Sigmoid colon (tissue), 7 donors: ENCODE results near the gene ASPSCR1. TPM values are rescaled to one million over a fixed set of nuclear protein-coding genes. Genes with fewer than 3 reads are reported as not detected.

Experiments
- DNase-seq: peaks from one replicate; pipeline ENCODE4 v3.0.0-alpha.2; 2019
- H3K27ac ChIP-seq, 4 donors: fragments of 200-600 bp; sonication (generic); one replicate each; pipeline ENCODE4 v1.5.1; 2016 to 2019; ENCODE audit warnings: mild to moderate bottlenecking in 1 of 4
- H3K27me3 ChIP-seq, 3 donors: fragments of 200-600 bp; sonication (generic); one replicate each; pipeline ENCODE4 v1.5.1; 2019; ENCODE audit warnings: mild to moderate bottlenecking in 1 of 3
- H3K36me3 ChIP-seq, 4 donors: fragments of 200-600 bp; sonication (generic); one replicate each; pipeline ENCODE4 v1.5.1; 2016 to 2019
- H3K4me1 ChIP-seq, 4 donors: fragments of 200-600 bp; sonication (generic); one replicate each; pipeline ENCODE4 v1.5.1; 2017 to 2019
- H3K4me3 ChIP-seq, 4 donors: fragments of 200-600 bp; sonication (generic); one replicate each; pipeline ENCODE4 v1.5.1; 2017 to 2019; ENCODE audit warnings: mild to moderate bottlenecking in 2 of 4, moderate library complexity in 1 of 4
- H3K9me3 ChIP-seq, 4 donors: fragments of 200-600 bp in 3 of 4; sonication (generic) in 3 of 4; one replicate each; pipeline versions ENCODE4 v1.5.1 to v1.6.1; 2013 to 2019
- CTCF ChIP-seq, 4 experiments: fragments of 450-650 bp in 3 of 4; fragments of 200-600 bp in 1 of 4; IDR thresholded peaks; one replicate each; pipeline ENCODE4 v1.5.1; 2016 to 2019; ENCODE audit warnings: antibody characterized with exemption in 4 of 4, mild to moderate bottlenecking in 3 of 4, moderate library complexity in 2 of 4
- EP300 ChIP-seq, 4 donors: sonication (generic); formaldehyde crosslinking; IDR thresholded peaks; one replicate each; pipeline ENCODE4 v1.6.1; 2017; ENCODE audit warnings: antibody characterized with exemption in 4 of 4
- POLR2A ChIP-seq, 2 donors: fragments of 450-650 bp; IDR thresholded peaks; one replicate each; pipeline ENCODE4 v1.6.1; 2016; ENCODE audit warnings: antibody characterized with exemption in 2 of 2, mild to moderate bottlenecking in 2 of 2, moderate library complexity in 2 of 2
- POLR2AphosphoS5 ChIP-seq, 4 donors: sonication (generic); formaldehyde crosslinking; IDR thresholded peaks; one replicate each; pipeline ENCODE4 v1.6.1; 2017; ENCODE audit warnings: antibody characterized with exemption in 4 of 4
- WGBS, 2 donors: extraction: QIAGEN DNeasy Blood & Tissue Kit; methylation state at CpG; one replicate each; pipeline ENCODE4 v1.1.7; 2013; 5-methylcytosine and 5-hydroxymethylcytosine counted together
- intact Hi-C: fragments of 100-400 bp; cut with DNase I; formaldehyde crosslinking; loops from one replicate; pipeline ENCODE4 v1.15.1; 2023
- polyA plus RNA-seq, 3 donors: library from polyadenylated mRNA; stranded (reverse); fragments of 200-250 nt; gene quantifications; one replicate each; pipeline ENCODE4 v1.2.3, GENCODE V29; 2013
- total RNA-seq, 4 donors: library from RNA; depleted of rRNA; stranded (reverse); fragments of >200 nt; gene quantifications; one replicate each; pipeline ENCODE4 v1.1.0, GENCODE V29; 2016
- donor health status: healthy with polysubstance abuse.
- donor health status: Bipolar disorder and iron deficiency.
- donor health status: healthy.

The ASPSCR1 gene
- total and polyA plus RNA-seq, 7 donors: 9.3 to 35.9 (median 23.4) TPM

GRCh38 chr17:81991684-81992305 is 14.4 kb downstream of the ASPSCR1 start:
- 19 to 60% methylated on average over 31 of the region's 31 CpGs for WGBS, 2 donors
- intact Hi-C loops: no loop called here

GRCh38 chr17:81992306-81993102 is 15.1 kb downstream of the ASPSCR1 start:
- Histone ChIP-seq H3K4me1 (peaks cover 0 to 27% (median 19%) of the 10 kb centered on the region in 4 donors), H3K4me3 (peak overlapping the region in 3 of 4 donors; percentile 18 to 38 (median 30)), H3K36me3 (peaks cover 0 to 9% (median 0%) of the 10 kb centered on the region in 4 donors), H3K27me3 (no peaks in the 10 kb centered on the region), H3K27ac (peak overlapping the region; percentile 52 to 79 (median 76)), H3K9me3 (no peaks in the 10 kb centered on the region)
- no peak for DNase-seq
- intact Hi-C loops: no loop called here
- no peak for TF ChIP-seq CTCF (IDR thresholded peaks at IDR 0.05)
- no peak for TF ChIP-seq POLR2A (IDR thresholded peaks at IDR 0.05)
- no peak for TF ChIP-seq EP300 (IDR thresholded peaks at IDR 0.05)
- TF ChIP-seq POLR2AphosphoS5 (IDR thresholded peaks at IDR 0.05): no peak
- WGBS, 2 donors: 72 to 84% methylated on average over 31 of the region's 31 CpGs

More at GRCh38 chr17:81991684-81992305, 14.4 kb downstream of the ASPSCR1 start:
- DNase-seq: peak; percentile 87
- TF ChIP-seq POLR2A (IDR thresholded peaks at IDR 0.05) (no peak), EP300 (IDR thresholded peaks at IDR 0.05) (peak in 1 of 4 donors; percentile 15), CTCF (IDR thresholded peaks at IDR 0.05) (no peak), POLR2AphosphoS5 (IDR thresholded peaks at IDR 0.05) (peak in 2 of 4 donors; percentile 31 to 40)
- Histone ChIP-seq H3K9me3 (no peaks in the 10 kb centered on the region), H3K4me3 (peak overlapping the region in 3 of 4 donors; percentile 18 to 38 (median 30)), H3K36me3 (peaks cover 0 to 11% (median 0%) of the 10 kb centered on the region in 4 donors), H3K27me3 (no peaks in the 10 kb centered on the region), H3K27ac (peak overlapping the region; percentile 52 to 79 (median 76)), H3K4me1 (peaks cover 0 to 27% (median 19%) of the 10 kb centered on the region in 4 donors)

- no peak for TF ChIP-seq EP300 (IDR thresholded peaks at IDR 0.05)
- no peak for TF ChIP-seq POLR2A (IDR thresholded peaks at IDR 0.05)
- TF ChIP-seq CTCF (IDR thresholded peaks at IDR 0.05): no peak
- TF ChIP-seq POLR2AphosphoS5 (IDR thresholded peaks at IDR 0.05): no peak
- no peak overlapping the region for H3K27ac ChIP-seq
- peaks cover 0 to 9% (median 0%) of the 10 kb centered on the region in 4 donors for H3K36me3 ChIP-seq
- no peaks in the 10 kb centered on the region for H3K9me3 ChIP-seq
- intact Hi-C loops: no loop called here
- peaks cover 0 to 27% (median 19%) of the 10 kb centered on the region in 4 donors for H3K4me1 ChIP-seq
- H3K27me3 ChIP-seq: no peaks in the 10 kb centered on the region
- DNase-seq: no peak
- no peak overlapping the region for H3K4me3 ChIP-seq
- WGBS, 2 donors: 94 to 95% methylated on average over 37 of the region's 37 CpGs
These were observed 16.5 kb downstream of the ASPSCR1 start for GRCh38 chr17:81993729-81994592.

GRCh38 chr17:81994593-81995462 is 17.4 kb downstream of the ASPSCR1 start:
- intact Hi-C loops: no loop called here
- no peaks in the 10 kb centered on the region for H3K27me3 ChIP-seq
- WGBS, 2 donors: 92 to 93% methylated on average over 39 of the region's 39 CpGs
- DNase-seq: no peak
- peaks cover 0 to 9% (median 0%) of the 10 kb centered on the region in 4 donors for H3K36me3 ChIP-seq
- TF ChIP-seq EP300 (IDR thresholded peaks at IDR 0.05): no peak
- no peak for TF ChIP-seq CTCF (IDR thresholded peaks at IDR 0.05)
- TF ChIP-seq POLR2A (IDR thresholded peaks at IDR 0.05): no peak
- no peak for TF ChIP-seq POLR2AphosphoS5 (IDR thresholded peaks at IDR 0.05)
- H3K4me3 ChIP-seq: no peak overlapping the region
- peaks cover 0 to 27% (median 19%) of the 10 kb centered on the region in 4 donors for H3K4me1 ChIP-seq
- no peaks in the 10 kb centered on the region for H3K9me3 ChIP-seq
- H3K27ac ChIP-seq: no peak overlapping the region
